Peyer's patch (tissue), 4 donors: ENCODE data around the gene EFNB3. TPM values are rescaled to one million over a fixed set of nuclear protein-coding genes. Genes with fewer than 3 reads are reported as not detected.
A peak's percentile ranks its signal among the peaks of the same experiment; 100 is the strongest.

Source experiments
- DNase-seq, 3 donors: peaks; one replicate each; pipeline ENCODE4 v3.0.0-alpha.2; 2017 to 2019
- H3K27ac ChIP-seq, 4 donors: fragments of 200-600 bp; sonication (generic); one replicate each; pipeline ENCODE4 v1.5.1; 2016 to 2019
- H3K27me3 ChIP-seq, 2 donors: fragments of 200-600 bp; sonication (generic); one replicate each; pipeline ENCODE4 v1.5.1; 2019
- H3K36me3 ChIP-seq, 3 donors: fragments of 200-600 bp; sonication (generic); one replicate each; pipeline ENCODE4 v1.5.1; 2016 to 2019
- H3K4me1 ChIP-seq, 4 donors: fragments of 200-600 bp; sonication (generic); one replicate each; pipeline ENCODE4 v1.5.1; 2016 to 2019
- H3K4me3 ChIP-seq, 4 donors: fragments of 200-600 bp; sonication (generic); 1 replicate in 3 of 4; 2 replicates in 1 of 4; pipeline ENCODE4 v1.5.1; 2016 to 2019; ENCODE audit warnings: mild to moderate bottlenecking in 1 of 4
- H3K9me3 ChIP-seq, 4 donors: fragments of 200-600 bp; sonication (generic); one replicate each; pipeline ENCODE4 v1.5.1; 2016 to 2019; ENCODE audit warnings: mild to moderate bottlenecking in 1 of 4
- CTCF ChIP-seq, 6 experiments: fragments of 450-650 bp in 4 of 6; fragments of 200-600 bp in 2 of 6; sonication (generic) in 1 of 6; IDR thresholded peaks; one replicate each; pipeline ENCODE4 v1.5.1; 2017 to 2019; ENCODE audit warnings: antibody characterized with exemption in 6 of 6, mild to moderate bottlenecking in 3 of 6, moderate library complexity in 1 of 6
- POLR2A ChIP-seq, 2 donors: fragments of 450-650 bp; IDR thresholded peaks; one replicate each; pipeline ENCODE4 v1.5.1; 2017; ENCODE audit warnings: antibody characterized with exemption in 2 of 2, mild to moderate bottlenecking in 2 of 2, moderate library complexity in 2 of 2
- total RNA-seq, 4 donors: library from RNA; depleted of rRNA; stranded (reverse); fragments of >200 nt; gene quantifications; one replicate each; pipeline ENCODE4 v1.1.0, GENCODE V29; 2016

The EFNB3 gene
- total RNA-seq, 4 donors from 2014 or later: 0.27 TPM; not detected in 3

DNA sequence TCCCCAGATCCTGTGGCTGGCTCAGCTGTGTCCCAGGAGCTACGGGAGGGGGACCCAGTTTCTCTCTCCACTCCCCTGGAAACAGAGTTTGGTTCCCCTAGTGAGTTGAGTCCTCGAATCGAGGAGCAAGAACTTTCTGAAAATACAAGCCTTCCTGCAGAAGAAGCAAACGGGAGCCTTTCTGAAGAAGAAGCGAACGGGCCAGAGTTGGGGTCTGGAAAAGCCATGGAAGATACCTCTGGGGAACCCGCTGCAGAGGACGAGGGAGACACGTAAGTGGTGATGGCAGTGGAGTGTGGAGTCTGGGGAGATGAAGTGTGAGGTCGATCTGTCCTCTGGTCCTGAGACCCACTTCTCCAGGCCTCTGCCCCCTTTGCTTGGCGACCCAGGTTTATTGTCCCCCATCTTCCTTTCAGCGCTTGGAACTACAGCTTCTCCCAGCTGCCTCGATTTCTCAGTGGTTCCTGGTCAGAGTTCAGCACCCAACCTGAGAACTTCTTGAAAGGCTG, 16.1 kb upstream of the EFNB3 start:
- no peak for DNase-seq
- Histone ChIP-seq H3K27ac (peak overlapping the region; percentile 43 to 98 (median 95)), H3K4me1 (peaks cover 0 to 27% (median 11%) of the 10 kb centered on the region in 4 donors), H3K9me3 (no peaks in the 10 kb centered on the region), H3K4me3 (peak overlapping the region; percentile 73 to 95 (median 82)), H3K36me3 (peaks cover 0 to 4% (median 0%) of the 10 kb centered on the region in 3 donors), H3K27me3 (no peaks in the 10 kb centered on the region)
- TF ChIP-seq POLR2A (IDR thresholded peaks at IDR 0.05) (no peak), CTCF (IDR thresholded peaks at IDR 0.05) (no peak)

DNA sequence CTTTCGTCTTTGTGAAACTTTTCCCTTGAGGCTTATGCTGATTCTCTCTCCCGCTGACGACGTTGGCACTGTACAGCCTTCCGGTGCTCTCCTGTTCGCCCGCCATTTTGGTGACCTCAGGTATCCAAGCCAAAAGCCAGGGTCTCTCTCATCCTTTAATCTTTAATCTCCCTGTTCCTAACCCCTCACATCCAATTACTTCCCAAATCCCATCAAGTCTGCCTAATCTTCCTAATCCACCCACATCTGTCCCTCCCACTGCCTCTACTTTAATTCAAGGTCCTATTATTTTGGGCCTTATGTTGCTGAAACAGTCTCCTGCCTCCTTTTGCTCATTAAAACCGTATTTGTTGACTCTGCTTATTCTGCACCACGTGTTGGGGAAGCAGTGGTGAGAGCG, 9.4 kb upstream of the EFNB3 start:
- Histone ChIP-seq H3K4me3 (no peak overlapping the region), H3K4me1 (no peaks in the 10 kb centered on the region), H3K27ac (no peak overlapping the region), H3K27me3 (no peaks in the 10 kb centered on the region), H3K36me3 (peaks cover 0 to 13% (median 0%) of the 10 kb centered on the region in 3 donors), H3K9me3 (no peaks in the 10 kb centered on the region)
- DNase-seq: no peak
- TF ChIP-seq POLR2A (IDR thresholded peaks at IDR 0.05) (no peak), CTCF (IDR thresholded peaks at IDR 0.05) (no peak)

- peaks cover 0 to 27% (median 0%) of the 10 kb centered on the region in 3 donors for H3K36me3 ChIP-seq
- TF ChIP-seq CTCF (IDR thresholded peaks at IDR 0.05): no peak
- no peak for TF ChIP-seq POLR2A (IDR thresholded peaks at IDR 0.05)
Observed at GRCh38 chr17:7697828-7698588, 7.0 kb upstream of the EFNB3 start.

DNA sequence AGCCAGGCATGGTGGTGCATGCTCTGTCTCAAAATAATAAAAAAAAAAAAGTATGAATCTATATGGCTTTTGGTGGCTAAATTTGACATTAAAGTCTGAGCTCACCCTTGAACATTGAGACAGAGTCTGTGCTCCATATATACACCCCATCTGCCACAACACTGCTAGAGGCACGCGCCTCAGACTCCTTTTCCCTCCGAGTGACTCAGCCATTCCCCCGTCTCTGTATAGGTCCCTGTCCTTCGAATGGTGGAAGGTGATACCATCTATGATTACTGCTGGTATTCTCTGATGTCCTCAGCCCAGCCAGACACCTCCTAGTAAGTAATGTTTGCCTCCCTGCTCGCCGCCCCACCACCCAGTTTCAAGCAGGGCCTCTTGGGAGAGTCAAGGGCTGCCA, 4.5 kb upstream of the EFNB3 start:
- H3K27me3 ChIP-seq: peaks cover 0 to 14% of the 10 kb centered on the region in 2 donors
- no peak for TF ChIP-seq POLR2A (IDR thresholded peaks at IDR 0.05)
- no peak for TF ChIP-seq CTCF (IDR thresholded peaks at IDR 0.05)
- no peak for DNase-seq
- H3K4me1 ChIP-seq: peaks cover 0 to 12% (median 4%) of the 10 kb centered on the region in 4 donors
- peaks cover 0 to 23% (median 0%) of the 10 kb centered on the region in 3 donors for H3K36me3 ChIP-seq
- H3K4me3 ChIP-seq: no peak overlapping the region
- H3K27ac ChIP-seq: no peak overlapping the region
- no peaks in the 10 kb centered on the region for H3K9me3 ChIP-seq

More at GRCh38 chr17:7697828-7698588, 7.0 kb upstream of the EFNB3 start:
- H3K4me1 ChIP-seq: no peaks in the 10 kb centered on the region
- no peak overlapping the region for H3K27ac ChIP-seq
- no peak for DNase-seq
- H3K4me3 ChIP-seq: no peak overlapping the region
- no peaks in the 10 kb centered on the region for H3K9me3 ChIP-seq
- no peaks in the 10 kb centered on the region for H3K27me3 ChIP-seq

DNA sequence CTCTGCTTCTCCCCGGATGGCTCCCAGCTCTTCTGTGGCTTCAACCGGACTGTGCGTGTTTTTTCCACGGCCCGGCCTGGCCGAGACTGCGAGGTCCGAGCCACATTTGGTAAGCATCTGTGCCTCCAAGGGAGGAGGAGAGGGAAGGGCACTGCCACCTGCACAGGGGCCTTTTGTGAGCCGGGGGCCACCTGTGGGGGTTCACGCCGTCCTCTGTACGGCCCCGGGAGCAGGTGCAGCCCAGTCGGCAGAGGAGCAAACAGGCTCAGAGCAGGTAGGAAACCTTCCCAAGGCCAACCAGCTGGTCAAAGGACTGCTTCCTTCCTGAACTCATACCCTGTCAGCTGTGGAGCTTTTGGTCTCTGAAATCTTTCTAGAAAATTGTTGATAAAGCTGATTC, 3.3 kb upstream of the EFNB3 start:
- Histone ChIP-seq H3K9me3 (no peaks in the 10 kb centered on the region), H3K27me3 (peaks cover 0 to 15% of the 10 kb centered on the region in 2 donors), H3K27ac (no peak overlapping the region), H3K4me1 (peaks cover 0 to 12% (median 4%) of the 10 kb centered on the region in 4 donors), H3K4me3 (no peak overlapping the region), H3K36me3 (peaks cover 0 to 18% (median 0%) of the 10 kb centered on the region in 3 donors)
- TF ChIP-seq CTCF (IDR thresholded peaks at IDR 0.05) (no peak), POLR2A (IDR thresholded peaks at IDR 0.05) (no peak)
- DNase-seq: no peak
